HCT116 (cell line): ENCODE measurements around the gene SLC38A8. TPM values are rescaled to one million over a fixed set of nuclear protein-coding genes. Genes with fewer than 3 reads are reported as not detected.

ENCODE experiments used
- ATAC-seq: fragments of 200-7000 bp; cut with Tn5 transposase; 2 replicates; pipeline ENCODE4 v1.9.1; 2020; ENCODE audit warnings: mild to moderate bottlenecking, moderate library complexity
- BruUV-seq: library from RNA; stranded (reverse); fragments of 400-500 nt; replicated peaks from 2 replicates; lab custom pipeline; 2021; lab: Mats Ljungman, UMichigan
- CTCF ChIA-PET: fragments of 300-600 bp; sonication (Branson Sonifier 250); formaldehyde crosslinking; loops from one replicate; lab custom pipeline; 2021; ENCODE audit warnings: antibody characterized with exemption; lab: Charles Lee
- POLR2A ChIA-PET: fragments of 300-600, 350-600 bp; sonication (Branson Sonifier 250); formaldehyde crosslinking; loops from one replicate; lab custom pipeline; 2021; ENCODE audit warnings: antibody characterized with exemption; lab: Charles Lee
- RAD21 ChIA-PET, 2 experiments: fragments of 300-600 bp; sonication (Branson Sonifier 250); formaldehyde crosslinking; loops; one replicate each; lab custom pipeline; 2023; ENCODE audit warnings: low total read pairs in 2 of 2; ENCODE audit not compliant: uncharacterized antibody in 2 of 2, unreplicated experiment in 2 of 2, low non-redundant PET in 1 of 2; lab: Charles Lee
- DNase-seq: peaks from one replicate; pipeline ENCODE4 v3.0.0-alpha.2; 2010; ENCODE audit warnings: low read depth, low spot score
- H2AFZ ChIP-seq: fragments of 200-600 bp; shearing (Covaris generic), sonication (generic); 2 replicates; pipeline ENCODE4 v1.6.1; 2017; ENCODE audit warnings: low read depth, mixed run types, mixed read lengths, antibody characterized with exemption, low read length; ENCODE audit not compliant: poor library complexity, severe bottlenecking
- H3K27ac ChIP-seq: 2 replicates; pipeline ENCODE4 v1.5.1; 2012; ENCODE audit warnings: low read depth, low read length
- H3K27me3 ChIP-seq: fragments of 200-600 bp; sonication (generic); 2 replicates; pipeline ENCODE4 v1.6.1; 2016; ENCODE audit warnings: mixed run types, low read length, mixed read lengths; ENCODE audit not compliant: insufficient read depth
- H3K36me3 ChIP-seq, 2 experiments: fragments of 200-500 bp in 1 of 2; fragments of 200-600 bp in 1 of 2; sonication (Bioruptor generic) in 1 of 2; sonication (generic) in 1 of 2; 2 replicates each; pipeline versions ENCODE4 v1.5.1 to v1.6.1; 2014 to 2016; ENCODE audit warnings: low read length in 2 of 2, inconsistent platforms in 1 of 2, mixed read lengths in 1 of 2, mixed run types in 1 of 2; ENCODE audit not compliant: insufficient read depth in 2 of 2, control insufficient read depth in 1 of 2
- H3K4me1 ChIP-seq, 2 experiments: fragments of 200-600 bp in 1 of 2; sonication (generic) in 1 of 2; 2 replicates each; pipeline versions ENCODE4 v1.5.1 to v1.6.1; 2012 to 2017; ENCODE audit warnings: low read length in 2 of 2, inconsistent platforms in 1 of 2, mild to moderate bottlenecking in 1 of 2, mixed read lengths in 1 of 2, mixed run types in 1 of 2, moderate library complexity in 1 of 2; ENCODE audit not compliant: insufficient read depth in 2 of 2, control insufficient read depth in 1 of 2
- H3K4me2 ChIP-seq: fragments of 200-600 bp; sonication (generic); 2 replicates; pipeline ENCODE4 v1.6.1; 2017; ENCODE audit warnings: mixed run types, low read length, mixed read lengths
- H3K4me3 ChIP-seq, 2 experiments: fragments of 200-600 bp in 1 of 2; sonication (generic) in 1 of 2; replicated peaks in 1 of 2; 2 replicates each; pipeline ENCODE4 v1.5.1; 2011 to 2016; ENCODE audit warnings: low read length in 2 of 2, control low read depth in 1 of 2, low read depth in 1 of 2, mild to moderate bottlenecking in 1 of 2, mixed read lengths in 1 of 2, mixed run types in 1 of 2
- H3K79me2 ChIP-seq: fragments of 200-600 bp; sonication (generic); 2 replicates; pipeline ENCODE4 v1.6.1; 2017; ENCODE audit warnings: mild to moderate bottlenecking, mixed run types, low read length, moderate library complexity, mixed read lengths; ENCODE audit not compliant: insufficient read depth
- H3K9ac ChIP-seq: fragments of 200-600 bp; sonication (generic); 2 replicates; pipeline ENCODE4 v1.6.1; 2016; ENCODE audit warnings: low read length, mixed read lengths
- H3K9me2 ChIP-seq: fragments of 200-600 bp; sonication (generic), shearing (Covaris generic); 2 replicates; pipeline ENCODE4 v1.6.1; 2017; ENCODE audit warnings: mixed run types, mild to moderate bottlenecking, moderate library complexity; ENCODE audit not compliant: insufficient read depth
- H3K9me3 ChIP-seq, 2 experiments: fragments of 200-500 bp in 1 of 2; fragments of 200-600 bp in 1 of 2; sonication (Bioruptor generic) in 1 of 2; sonication (generic) in 1 of 2; 2 replicates each; pipeline ENCODE4 v1.6.1; 2014 to 2017; ENCODE audit warnings: low read length in 2 of 2, mixed read lengths in 2 of 2, inconsistent platforms in 1 of 2, low read depth in 1 of 2, mild to moderate bottlenecking in 1 of 2, mixed run types in 1 of 2, moderate library complexity in 1 of 2; ENCODE audit not compliant: control insufficient read depth in 1 of 2, insufficient read depth in 1 of 2
- H4K20me1 ChIP-seq: fragments of 200-600 bp; sonication (generic), shearing (Covaris generic); 2 replicates; pipeline ENCODE4 v1.6.1; 2017; ENCODE audit warnings: mixed run types, mild to moderate bottlenecking, moderate library complexity; ENCODE audit not compliant: insufficient read depth
- EZH2phosphoT487 ChIP-seq: fragments of 200-600 bp; IDR thresholded peaks from 2 replicates; pipeline ENCODE4 v1.6.1; 2018; ENCODE audit warnings: antibody characterized with exemption, borderline replicate concordance
- FOSL1 ChIP-seq: IDR thresholded peaks from 2 replicates; pipeline ENCODE4 v1.6.1; 2012; ENCODE audit warnings: low read depth
- RAD21 ChIP-seq: IDR thresholded peaks from 2 replicates; pipeline ENCODE4 v1.6.1; 2012; ENCODE audit warnings: low read depth, mild to moderate bottlenecking
- intact Hi-C: fragments of 100-400 bp; cut with micrococcal nuclease; formaldehyde crosslinking; loops from 2 replicates; pipeline ENCODE4 v1.10.0; 2022
- total RNA-seq: library from RNA; stranded (reverse); gene quantifications from one replicate; pipeline ENCODE4 v1.2.1, GENCODE V29; 2021; ENCODE audit not compliant: unreplicated experiment
- TF ChIP-seq, protein P1 (sequence below): IDR thresholded peaks from 2 replicates; pipeline ENCODE4 v1.6.1; 2012; ENCODE audit warnings: low read depth

Gene SLC38A8
- total RNA-seq, 1 experiment from 2014 or later, result not detected

GRCh38 chr16:84042879-84043485, 387 bp upstream of the SLC38A8 start:
- Histone ChIP-seq H3K79me2 (no peaks in the 10 kb centered on the region), H3K27me3 (no peaks in the 10 kb centered on the region; the same call in 1 of the 2 replicates), H3K4me1 (peaks cover 2 to 5% of the 10 kb centered on the region in 2 experiments; a peak in 1 of 4 replicates), H3K4me2 (no peak overlapping the region), H3K9me3 (no peaks in the 10 kb centered on the region), H3K36me3 (no peaks in the 10 kb centered on the region), H3K27ac (no peak overlapping the region), H4K20me1 (no peaks in the 10 kb centered on the region), H3K9me2 (no peaks in the 10 kb centered on the region), H3K4me3 (no peak overlapping the region), H2AFZ (no peak overlapping the region), H3K9ac (no peak overlapping the region)
- ChIA-PET RAD21 (interaction anchor here in 1 of 2 experiments (2.1 kb wide), 1 partner anchor 86 kb away, joined by 7 read pairs; no protein-coding TSS in a partner anchor), CTCF (interaction anchor here (1.2 to 1.5 kb wide), 2 partner anchors 29 to 87 kb away, joined by 3 read pairs; no protein-coding TSS in a partner anchor), POLR2A (no interaction called here)
- intact Hi-C loops, result no loop called here
- no TSS peak for BruUV-seq
- no peak for DNase-seq
- TF ChIP-seq RAD21, result no peak
- ATAC-seq, result no peak

GRCh38 chr16:84041881-84042280, 714 bp downstream of the SLC38A8 start:
- CTCF ChIA-PET, result no interaction called here
- Histone ChIP-seq H3K9ac (no peak overlapping the region), H3K4me3 (no peak overlapping the region), H2AFZ (no peak overlapping the region), H3K27ac (no peak overlapping the region), H3K9me3 (no peaks in the 10 kb centered on the region), H3K36me3 (no peaks in the 10 kb centered on the region), H4K20me1 (no peaks in the 10 kb centered on the region), H3K27me3 (no peaks in the 10 kb centered on the region; the same call in 1 of the 2 replicates), H3K79me2 (no peaks in the 10 kb centered on the region), H3K4me2 (no peak overlapping the region), H3K9me2 (no peaks in the 10 kb centered on the region), H3K4me1 (peaks cover 2 to 5% of the 10 kb centered on the region in 2 experiments; a peak in 1 of 4 replicates)
- intact Hi-C loops, result no loop called here
- ATAC-seq, result no peak
- BruUV-seq, result no TSS peak
- TF ChIP-seq FOSL1 (no peak), RAD21 (no peak), EZH2phosphoT487 (no peak)
- TF ChIP-seq, protein P1, sequence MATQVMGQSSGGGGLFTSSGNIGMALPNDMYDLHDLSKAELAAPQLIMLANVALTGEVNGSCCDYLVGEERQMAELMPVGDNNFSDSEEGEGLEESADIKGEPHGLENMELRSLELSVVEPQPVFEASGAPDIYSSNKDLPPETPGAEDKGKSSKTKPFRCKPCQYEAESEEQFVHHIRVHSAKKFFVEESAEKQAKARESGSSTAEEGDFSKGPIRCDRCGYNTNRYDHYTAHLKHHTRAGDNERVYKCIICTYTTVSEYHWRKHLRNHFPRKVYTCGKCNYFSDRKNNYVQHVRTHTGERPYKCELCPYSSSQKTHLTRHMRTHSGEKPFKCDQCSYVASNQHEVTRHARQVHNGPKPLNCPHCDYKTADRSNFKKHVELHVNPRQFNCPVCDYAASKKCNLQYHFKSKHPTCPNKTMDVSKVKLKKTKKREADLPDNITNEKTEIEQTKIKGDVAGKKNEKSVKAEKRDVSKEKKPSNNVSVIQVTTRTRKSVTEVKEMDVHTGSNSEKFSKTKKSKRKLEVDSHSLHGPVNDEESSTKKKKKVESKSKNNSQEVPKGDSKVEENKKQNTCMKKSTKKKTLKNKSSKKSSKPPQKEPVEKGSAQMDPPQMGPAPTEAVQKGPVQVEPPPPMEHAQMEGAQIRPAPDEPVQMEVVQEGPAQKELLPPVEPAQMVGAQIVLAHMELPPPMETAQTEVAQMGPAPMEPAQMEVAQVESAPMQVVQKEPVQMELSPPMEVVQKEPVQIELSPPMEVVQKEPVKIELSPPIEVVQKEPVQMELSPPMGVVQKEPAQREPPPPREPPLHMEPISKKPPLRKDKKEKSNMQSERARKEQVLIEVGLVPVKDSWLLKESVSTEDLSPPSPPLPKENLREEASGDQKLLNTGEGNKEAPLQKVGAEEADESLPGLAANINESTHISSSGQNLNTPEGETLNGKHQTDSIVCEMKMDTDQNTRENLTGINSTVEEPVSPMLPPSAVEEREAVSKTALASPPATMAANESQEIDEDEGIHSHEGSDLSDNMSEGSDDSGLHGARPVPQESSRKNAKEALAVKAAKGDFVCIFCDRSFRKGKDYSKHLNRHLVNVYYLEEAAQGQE, result no peak
- DNase-seq, result no peak
- POLR2A ChIA-PET, result interaction anchor here (2.0 kb wide), 1 partner anchor 28 kb away, joined by 7 read pairs; no protein-coding TSS in a partner anchor
- RAD21 ChIA-PET, result no interaction called here
